MCF 10A (cell line): ENCODE results near the gene DCHS2. TPM values are rescaled to one million over a fixed set of nuclear protein-coding genes. Genes with fewer than 3 reads are reported as not detected.
"Not testable (repeated sequence)": the region's sequence is repeated elsewhere in the genome, so short reads cannot be mapped to it uniquely, and the experiment has no call there.

Experiments used
- BruUV-seq: library from RNA; stranded (reverse); fragments of 400-500 nt; replicated peaks from 2 replicates; lab custom pipeline; 2021; lab: Mats Ljungman, UMichigan
- CTCF ChIA-PET: fragments of 300-600 bp; sonication (Branson Sonifier 250); formaldehyde crosslinking; extraction: SDS; loops from one replicate; lab custom pipeline; 2021; ENCODE audit warnings: antibody characterized with exemption, inconsistent platforms; lab: Yijun Ruan, JAX
- POLR2A ChIA-PET: fragments of 300-600, 350-650 bp; sonication (Branson Sonifier 250); formaldehyde crosslinking; extraction: SDS; loops from one replicate; lab custom pipeline; 2020; ENCODE audit warnings: antibody characterized with exemption, inconsistent platforms; lab: Yijun Ruan, JAX
- DNase-seq: peaks from one replicate; pipeline ENCODE4 v3.0.0-alpha.2; 2018; ENCODE audit not compliant: unreplicated experiment
- H3K27ac Mint-ChIP-seq: one replicate; pipeline ENCODE4 v1.8.0; 2022; ENCODE audit warnings: mild to moderate bottlenecking, low read depth, mixed read lengths; ENCODE audit not compliant: unreplicated experiment
- H3K27me3 Mint-ChIP-seq: one replicate; pipeline ENCODE4 v1.8.0; 2022; ENCODE audit warnings: mixed read lengths; ENCODE audit not compliant: insufficient read depth, unreplicated experiment
- H3K36me3 Mint-ChIP-seq: one replicate; pipeline ENCODE4 v1.8.0; 2022; ENCODE audit warnings: mild to moderate bottlenecking, moderate library complexity, mixed read lengths; ENCODE audit not compliant: insufficient read depth, unreplicated experiment
- H3K4me1 Mint-ChIP-seq: one replicate; pipeline ENCODE4 v1.8.0; 2022; ENCODE audit warnings: mixed read lengths; ENCODE audit not compliant: insufficient read depth, unreplicated experiment
- H3K4me3 Mint-ChIP-seq: one replicate; pipeline ENCODE4 v1.8.0; 2022; ENCODE audit warnings: mild to moderate bottlenecking, moderate library complexity, mixed read lengths; ENCODE audit not compliant: unreplicated experiment
- H3K9me3 Mint-ChIP-seq: one replicate; pipeline ENCODE4 v1.8.0; 2022; ENCODE audit warnings: mixed read lengths; ENCODE audit not compliant: unreplicated experiment
- intact Hi-C: fragments of 100-400 bp; cut with micrococcal nuclease; formaldehyde crosslinking; loops from 2 replicates; pipeline ENCODE4 v1.14.1; 2022
- total RNA-seq: library from RNA; stranded (reverse); gene quantifications from 2 replicates; pipeline ENCODE4 v1.2.3, GENCODE V29; 2022
- TF ChIP-seq, protein P1 (sequence below): fragments of 200-600 bp; IDR thresholded peaks from one replicate; pipeline ENCODE4 v1.8.0; 2022; ENCODE audit warnings: antibody characterized with exemption, mild to moderate bottlenecking; ENCODE audit not compliant: unreplicated experiment

Gene DCHS2
- total RNA-seq, 1 experiment from 2014 or later, result 0.02 TPM

DNA sequence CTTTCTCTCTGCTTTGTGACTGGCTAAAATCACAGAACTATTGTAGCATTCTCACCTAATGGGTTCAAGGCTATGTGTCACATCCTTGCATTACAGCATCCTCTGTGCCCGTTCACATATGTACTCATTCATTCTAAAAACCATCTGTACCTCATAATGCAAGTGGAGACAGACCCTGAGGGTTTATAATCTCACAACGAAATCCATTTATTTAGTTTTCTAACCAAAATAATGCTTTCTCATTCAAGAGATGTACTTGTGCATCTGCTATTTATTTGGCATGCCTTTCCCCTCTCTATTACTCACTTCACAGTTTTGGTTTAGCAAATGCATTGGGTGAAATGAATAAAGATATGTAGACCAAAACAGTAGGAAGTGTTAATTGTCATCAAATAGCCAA, 261.5 kb downstream of the DCHS2 start:
- H3K27ac Mint-ChIP-seq, result no peak overlapping the region
- CTCF ChIA-PET, result no interaction called here
- POLR2A ChIA-PET, result no interaction called here
- H3K36me3 Mint-ChIP-seq, result peaks cover 6% of the 10 kb centered on the region
- no peaks in the 10 kb centered on the region for H3K27me3 Mint-ChIP-seq
- TF ChIP-seq, protein P1, sequence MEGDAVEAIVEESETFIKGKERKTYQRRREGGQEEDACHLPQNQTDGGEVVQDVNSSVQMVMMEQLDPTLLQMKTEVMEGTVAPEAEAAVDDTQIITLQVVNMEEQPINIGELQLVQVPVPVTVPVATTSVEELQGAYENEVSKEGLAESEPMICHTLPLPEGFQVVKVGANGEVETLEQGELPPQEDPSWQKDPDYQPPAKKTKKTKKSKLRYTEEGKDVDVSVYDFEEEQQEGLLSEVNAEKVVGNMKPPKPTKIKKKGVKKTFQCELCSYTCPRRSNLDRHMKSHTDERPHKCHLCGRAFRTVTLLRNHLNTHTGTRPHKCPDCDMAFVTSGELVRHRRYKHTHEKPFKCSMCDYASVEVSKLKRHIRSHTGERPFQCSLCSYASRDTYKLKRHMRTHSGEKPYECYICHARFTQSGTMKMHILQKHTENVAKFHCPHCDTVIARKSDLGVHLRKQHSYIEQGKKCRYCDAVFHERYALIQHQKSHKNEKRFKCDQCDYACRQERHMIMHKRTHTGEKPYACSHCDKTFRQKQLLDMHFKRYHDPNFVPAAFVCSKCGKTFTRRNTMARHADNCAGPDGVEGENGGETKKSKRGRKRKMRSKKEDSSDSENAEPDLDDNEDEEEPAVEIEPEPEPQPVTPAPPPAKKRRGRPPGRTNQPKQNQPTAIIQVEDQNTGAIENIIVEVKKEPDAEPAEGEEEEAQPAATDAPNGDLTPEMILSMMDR, result no peak
- H3K4me3 Mint-ChIP-seq, result no peak overlapping the region
- no peak for DNase-seq
- no peaks in the 10 kb centered on the region for H3K4me1 Mint-ChIP-seq
- H3K9me3 Mint-ChIP-seq, result peaks cover 5% of the 10 kb centered on the region
- BruUV-seq, result no TSS peak
- intact Hi-C loops, result no loop called here

DNA sequence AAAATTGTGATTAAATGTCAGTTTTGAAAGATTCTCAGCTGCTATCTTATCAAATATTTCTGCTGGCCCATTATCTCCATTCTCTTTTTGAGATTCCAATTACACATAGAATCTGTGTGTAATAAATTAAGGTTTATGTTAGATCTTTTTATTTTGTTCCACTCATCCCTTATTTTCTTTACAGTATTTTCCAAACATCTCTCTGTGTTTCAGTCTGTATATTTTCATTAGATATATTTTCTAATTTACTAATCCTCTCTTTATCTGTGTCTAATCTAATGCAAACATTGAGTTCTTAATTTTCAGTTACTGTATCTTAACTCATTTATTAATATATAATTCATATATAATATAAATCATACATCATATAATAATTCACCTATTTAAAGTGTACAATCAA, 268.7 kb downstream of the DCHS2 start:
- H3K4me3 Mint-ChIP-seq, result no peak overlapping the region
- DNase-seq, result no peak
- TF ChIP-seq, protein P1, result no peak
- POLR2A ChIA-PET, result no interaction called here
- BruUV-seq, result no TSS peak
- no peaks in the 10 kb centered on the region for H3K4me1 Mint-ChIP-seq
- H3K9me3 Mint-ChIP-seq, result peaks cover 25% of the 10 kb centered on the region
- CTCF ChIA-PET, result no interaction called here
- H3K27me3 Mint-ChIP-seq, result no peaks in the 10 kb centered on the region
- peaks cover 3% of the 10 kb centered on the region for H3K36me3 Mint-ChIP-seq
- intact Hi-C loops, result no loop called here
- H3K27ac Mint-ChIP-seq, result no peak overlapping the region

- Mint-ChIP-seq H3K27ac (no peak overlapping the region), H3K27me3 (no peaks in the 10 kb centered on the region), H3K4me1 (no peaks in the 10 kb centered on the region), H3K36me3 (no peaks in the 10 kb centered on the region), H3K4me3 (no peak overlapping the region), H3K9me3 (peaks cover 3% of the 10 kb centered on the region)
- ChIA-PET POLR2A (no interaction called here), CTCF (interaction anchor here (0.6 kb wide), 1 partner anchor 782 kb away, joined by 3 read pairs; no protein-coding TSS in a partner anchor)
- DNase-seq, result no peak
- TF ChIP-seq, protein P1, result no peak
- intact Hi-C loops, result no loop called here
- BruUV-seq, result no TSS peak
Observed at GRCh38 chr4:154218051-154218450, 273.5 kb downstream of the DCHS2 start.

GRCh38 chr4:154217384-154217783, 274.2 kb downstream of the DCHS2 start:
- H3K27ac Mint-ChIP-seq, CTCF ChIA-PET, POLR2A ChIA-PET, H3K4me1 Mint-ChIP-seq, BruUV-seq, H3K27me3 Mint-ChIP-seq, H3K4me3 Mint-ChIP-seq, DNase-seq, intact Hi-C loops, H3K36me3 Mint-ChIP-seq, H3K9me3 Mint-ChIP-seq: not testable (repeated sequence)

DNA sequence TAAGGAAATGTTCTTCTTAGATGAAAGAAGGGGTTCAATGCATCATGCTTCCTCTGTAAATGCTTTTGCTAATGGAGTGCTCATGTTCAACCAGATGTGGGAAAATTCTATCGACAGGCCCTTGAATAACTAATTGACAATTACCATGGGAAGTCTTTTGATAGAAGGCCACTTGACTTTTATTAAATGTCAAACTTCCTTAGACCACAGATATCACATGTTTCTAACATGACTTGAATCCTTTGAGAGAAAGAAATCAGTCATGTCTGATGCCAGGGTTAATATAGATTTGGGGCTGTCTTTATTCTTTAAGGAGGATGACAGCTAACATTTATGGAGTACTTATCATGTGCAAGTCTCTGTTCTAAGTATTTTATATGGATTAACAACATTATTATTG, 280.1 kb downstream of the DCHS2 start:
- peaks cover 7% of the 10 kb centered on the region for H3K4me1 Mint-ChIP-seq
- TF ChIP-seq, protein P1, result no peak
- POLR2A ChIA-PET, result no interaction called here
- CTCF ChIA-PET, result interaction anchor here (0.6 to 0.7 kb wide), 2 partner anchors 9 to 423 kb away, joined by 3 read pairs; no protein-coding TSS in a partner anchor
- no peak overlapping the region for H3K27ac Mint-ChIP-seq
- no peaks in the 10 kb centered on the region for H3K27me3 Mint-ChIP-seq
- no peaks in the 10 kb centered on the region for H3K9me3 Mint-ChIP-seq
- intact Hi-C loops, result no loop called here
- BruUV-seq, result no TSS peak
- H3K36me3 Mint-ChIP-seq, result peaks cover 5% of the 10 kb centered on the region
- H3K4me3 Mint-ChIP-seq, result no peak overlapping the region
- DNase-seq, result no peak
